NCI-H1092 (cell line): ENCODE measurements around the gene FER.
"Not testable (repeated sequence)": the region's sequence is repeated elsewhere in the genome, so short reads cannot be mapped to it uniquely, and the experiment has no call there.

Experiments used
- DNase-seq: peaks from one replicate; lab custom pipeline; 2025; lab: John Stamatoyannopoulos, UW

The FER gene

DNA sequence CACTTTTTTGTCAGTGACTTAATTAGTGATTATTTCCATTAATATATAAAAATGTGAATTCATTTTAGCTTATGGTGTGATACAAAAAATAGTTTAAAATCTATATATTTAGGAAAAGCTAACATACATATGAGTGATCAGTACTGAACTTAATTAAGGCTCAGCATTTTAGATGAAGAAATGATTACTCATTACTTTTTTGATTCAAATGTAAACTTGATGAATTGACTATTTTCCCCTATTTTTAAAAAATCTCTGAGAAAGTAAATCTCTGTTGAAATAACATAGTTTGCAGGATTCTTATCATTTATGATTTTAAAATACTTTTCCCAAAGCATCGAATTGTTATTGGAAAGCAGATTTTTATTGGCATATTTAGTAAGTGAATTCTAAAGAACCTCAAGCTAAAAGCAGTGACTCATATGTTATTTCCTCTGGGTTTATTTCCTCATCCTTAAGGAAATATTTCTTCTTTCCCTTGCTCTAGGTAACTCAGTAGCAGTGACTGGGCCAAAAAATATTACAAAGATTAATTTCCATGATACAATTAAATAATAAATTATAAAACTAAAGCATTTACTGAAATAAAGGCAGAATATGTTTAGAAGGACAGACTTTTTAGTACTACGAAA is 290.6 kb downstream of the FER start:
- no peak for DNase-seq

DNA sequence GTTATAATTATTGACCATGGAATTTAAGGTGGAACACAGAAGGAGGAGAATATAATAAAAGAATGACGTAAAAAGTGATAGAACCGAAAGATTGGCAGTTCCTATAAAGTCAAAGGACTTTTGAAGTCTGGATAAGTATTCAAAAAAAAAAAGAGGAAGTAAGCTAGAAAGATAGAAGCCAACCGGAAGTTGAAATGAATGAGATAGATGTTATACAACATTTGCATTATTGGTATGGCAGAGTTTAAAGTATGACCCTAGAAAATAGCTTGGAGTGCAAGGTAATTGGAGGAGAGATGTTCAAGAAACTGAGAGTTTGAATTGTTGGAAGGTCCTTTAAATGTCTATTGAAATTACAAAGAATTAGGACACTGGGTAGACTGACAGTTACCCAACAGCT is 293.6 kb downstream of the FER start:
- DNase-seq: no peak

DNA sequence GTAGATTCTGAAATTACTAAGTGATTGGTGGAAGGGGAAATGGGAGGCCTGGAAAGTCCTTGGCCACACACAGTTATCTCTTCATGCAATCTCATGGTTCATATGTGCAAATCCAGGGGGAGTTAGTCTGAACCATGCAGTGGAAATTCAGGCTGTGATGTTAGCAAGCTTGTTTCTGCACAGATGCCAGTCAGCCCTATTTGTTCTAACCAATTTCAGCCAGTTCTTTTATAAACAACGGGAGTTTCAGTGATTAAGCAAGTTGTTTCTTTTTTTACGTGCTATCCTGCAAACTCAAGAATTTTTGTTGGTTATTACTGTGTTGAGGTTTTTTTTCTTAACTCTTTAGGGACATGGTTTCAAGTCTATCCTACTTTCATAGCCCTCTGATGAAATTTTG is 298.0 kb downstream of the FER start:
- DNase-seq: no peak

- DNase-seq: no peak
These were observed 301.9 kb downstream of the FER start for GRCh38 chr5:109049565-109049964.

DNA sequence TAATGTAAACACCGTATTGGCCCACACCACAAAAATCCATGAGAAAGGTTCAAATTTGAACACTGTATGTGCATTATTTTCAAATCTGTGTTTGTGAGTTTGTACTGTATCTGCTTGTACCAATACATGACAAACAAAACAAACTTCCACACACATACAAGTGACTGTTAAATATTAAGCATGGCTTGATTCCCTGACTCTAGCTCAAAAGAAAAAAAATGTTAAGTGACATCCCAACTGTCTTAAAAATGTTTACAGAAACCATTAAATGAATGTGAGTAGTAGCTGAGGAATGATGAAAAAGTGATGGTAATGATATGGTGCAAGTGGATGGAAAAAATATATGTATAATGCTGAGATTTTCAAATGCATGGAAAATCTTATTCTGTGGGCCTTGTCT is 302.6 kb downstream of the FER start:
- not testable (repeated sequence) for DNase-seq

DNA sequence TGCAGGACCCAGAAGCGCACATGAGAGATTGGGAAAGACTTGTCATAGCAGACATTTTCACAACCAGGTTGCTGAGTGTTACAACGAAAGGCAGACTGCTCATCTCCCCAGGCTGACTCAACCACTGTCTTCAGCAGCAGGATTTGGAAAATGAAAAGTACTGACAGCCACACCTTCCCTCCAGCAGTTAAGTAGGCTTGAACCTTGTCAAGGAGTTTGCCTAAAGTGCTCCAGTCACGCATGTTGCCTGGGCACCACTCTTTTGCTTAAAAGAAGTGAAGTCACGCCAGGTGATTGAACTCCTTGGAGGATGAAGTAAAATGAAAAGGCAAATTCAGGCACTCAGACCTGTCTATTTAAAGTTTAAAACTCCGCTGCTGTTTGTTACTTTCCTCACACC is 304.5 kb downstream of the FER start:
- DNase-seq: not testable (repeated sequence)

- DNase-seq: no peak
These were observed 306.3 kb downstream of the FER start for GRCh38 chr5:109053995-109054417.

DNA sequence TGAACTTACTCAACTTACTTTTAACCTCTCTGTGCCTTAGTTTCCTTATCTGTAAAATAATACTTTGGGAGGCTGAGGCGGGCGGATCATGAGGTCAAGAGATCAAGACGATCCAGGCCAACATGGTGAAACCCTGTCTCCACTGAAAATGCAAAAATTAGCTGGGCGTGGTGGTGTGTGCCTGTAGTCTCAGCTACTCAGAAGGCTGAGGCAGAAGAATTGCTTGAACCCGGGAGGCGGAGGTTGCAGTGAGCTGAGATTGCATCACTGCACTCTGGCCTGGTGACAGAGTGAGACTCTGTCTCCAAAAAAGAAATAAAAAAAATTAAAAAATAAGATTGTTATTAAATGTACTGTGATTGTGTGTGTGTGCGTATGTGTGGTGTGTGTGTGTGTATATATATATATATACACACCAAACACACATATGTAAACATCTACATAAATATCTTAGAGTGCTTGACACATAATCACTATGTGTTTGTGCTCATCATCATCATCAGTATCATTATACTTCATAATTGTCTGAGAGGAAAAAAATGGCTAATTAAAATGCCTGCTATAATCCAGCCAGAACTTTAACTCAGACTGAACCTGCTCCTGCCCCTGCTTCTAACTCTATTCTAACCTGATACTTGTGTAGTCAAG is 312.8 kb downstream of the FER start:
- no peak for DNase-seq

GRCh38 chr5:109062664-109063063 is 315.0 kb downstream of the FER start:
- DNase-seq: no peak

GRCh38 chr5:109063223-109063622 is 315.5 kb downstream of the FER start:
- DNase-seq: no peak

- DNase-seq: no peak
These were observed 329.0 kb downstream of the FER start for GRCh38 chr5:109076741-109077140.

GRCh38 chr5:109078448-109078847 is 330.8 kb downstream of the FER start:
- DNase-seq: no peak

DNA sequence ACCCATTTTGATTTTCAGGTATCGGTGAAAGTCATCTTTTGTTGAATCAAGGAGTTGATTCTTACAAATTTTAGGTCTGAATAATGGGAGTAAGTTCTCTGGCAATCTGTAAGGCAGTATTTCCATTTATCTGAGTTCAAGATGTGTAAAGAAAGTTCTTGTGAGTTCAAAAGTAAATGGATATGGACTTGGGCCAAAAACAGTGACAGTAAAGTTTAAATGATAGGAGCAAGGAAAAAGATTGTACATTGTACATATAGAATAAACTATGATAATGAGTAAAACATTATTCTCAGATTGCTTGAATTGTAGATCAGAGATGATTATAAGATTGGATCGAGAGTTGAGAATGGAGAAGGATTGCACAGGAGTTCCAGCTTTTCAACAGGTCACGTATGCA is 332.8 kb downstream of the FER start:
- no peak for DNase-seq

GRCh38 chr5:109080896-109081295 is 333.2 kb downstream of the FER start:
- no peak for DNase-seq

GRCh38 chr5:109083937-109084336 is 336.2 kb downstream of the FER start:
- DNase-seq: no peak

- no peak for DNase-seq
These were observed 341.5 kb downstream of the FER start for GRCh38 chr5:109089191-109089590.

DNA sequence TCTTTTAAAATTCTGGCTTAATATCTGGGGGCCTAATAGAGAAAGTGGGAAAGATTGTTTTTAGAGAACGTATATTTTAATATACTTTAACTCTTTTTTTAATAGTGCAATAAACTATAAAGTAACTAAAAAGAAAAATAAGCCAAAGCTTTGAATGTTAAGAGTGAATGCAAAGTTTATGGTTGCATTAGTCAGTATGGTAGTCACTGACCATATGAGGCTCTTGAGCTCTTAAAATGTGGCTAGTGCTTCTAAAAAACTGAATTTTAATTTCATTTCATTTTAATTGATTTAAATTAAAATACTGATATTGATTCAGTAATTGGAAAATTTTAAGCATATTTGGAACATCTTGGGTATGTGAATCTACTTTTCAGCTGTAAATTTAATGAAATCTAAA is 351.4 kb downstream of the FER start:
- no peak for DNase-seq

- no peak for DNase-seq
These were observed 353.3 kb downstream of the FER start for GRCh38 chr5:109100971-109101370.

DNA sequence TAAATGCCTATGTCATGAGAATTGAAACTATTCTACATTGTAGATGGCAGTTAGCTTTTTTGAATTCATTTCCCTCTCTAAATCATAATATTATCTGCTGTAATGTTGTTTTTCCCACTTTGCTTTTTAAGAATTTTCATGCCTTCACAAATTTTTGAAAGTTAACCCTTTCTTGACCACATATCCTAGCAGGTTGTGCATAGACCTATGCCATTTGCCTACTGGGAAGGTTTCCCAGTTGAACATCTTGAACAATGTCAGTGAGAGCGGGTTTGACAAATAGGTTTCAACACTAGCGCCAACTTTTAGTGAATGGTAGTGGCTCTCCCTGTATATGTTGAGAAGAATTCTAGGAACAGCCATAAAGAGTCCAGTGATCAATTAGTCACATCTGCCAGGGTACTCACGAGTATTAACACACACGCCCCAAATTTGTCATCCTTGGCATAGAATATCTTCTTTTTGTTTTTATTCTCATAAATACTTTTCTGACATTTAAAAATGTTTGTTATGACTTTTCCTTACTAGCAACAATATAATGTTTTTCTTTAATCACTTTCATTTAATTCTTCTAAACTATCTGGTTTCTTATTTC is 354.5 kb downstream of the FER start:
- no peak for DNase-seq

- DNase-seq: no peak
These were observed 358.1 kb downstream of the FER start for GRCh38 chr5:109105631-109106267.

DNA sequence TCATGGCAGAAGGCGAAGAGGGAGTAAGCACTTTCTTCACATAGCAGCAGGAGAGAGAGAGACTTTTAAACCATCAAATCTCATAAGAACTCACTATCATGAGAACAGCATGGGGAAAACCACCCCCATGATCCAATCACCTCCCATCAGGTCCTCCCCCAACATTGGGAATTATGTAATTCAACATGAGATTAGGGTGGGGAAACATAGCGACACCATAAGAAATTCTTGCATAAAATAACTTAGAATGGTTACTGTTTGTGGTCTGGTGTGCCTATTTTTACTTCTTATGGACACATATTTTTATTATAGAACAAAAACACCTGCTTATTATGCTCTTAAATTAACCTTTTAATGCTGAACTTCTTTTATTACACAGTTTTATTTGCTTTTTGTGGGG is 364.0 kb downstream of the FER start:
- no peak for DNase-seq

DNA sequence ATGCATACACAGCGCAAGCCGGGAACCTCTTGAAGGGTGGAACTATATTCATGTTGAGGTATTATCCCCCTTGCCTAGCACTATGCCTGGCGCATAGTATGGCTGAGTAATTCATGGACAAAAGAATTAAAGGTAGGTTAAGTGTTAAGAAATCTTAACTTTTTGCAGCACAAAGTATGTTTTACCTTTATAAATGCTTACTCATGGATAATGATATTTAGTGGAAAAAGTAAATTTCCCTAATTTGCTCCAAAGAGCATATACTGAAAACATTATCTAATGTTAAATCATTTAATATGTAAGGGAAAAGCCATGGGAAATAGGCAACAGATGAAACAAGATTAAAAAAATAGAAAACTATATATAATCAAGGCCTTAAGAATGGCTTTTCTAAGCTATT is 365.9 kb downstream of the FER start:
- DNase-seq: no peak

- DNase-seq: no peak
These were observed 373.5 kb downstream of the FER start for GRCh38 chr5:109121225-109121624.
